Measurements from ENCODE around the gene MYEOV. TPM values are rescaled to one million over a fixed set of nuclear protein-coding genes. Genes with fewer than 3 reads are reported as not detected.

The MYEOV gene
- polyA plus RNA-seq, 1 experiment, result 1.6 TPM

- H3K4me3 ChIP-seq (ENCODE audit: low read depth, low read length), result no peak overlapping the region
- no peak for TF ChIP-seq CTCF (IDR thresholded peaks at IDR 0.05; ENCODE audit: low read depth, low read length)
- no peaks in the 10 kb centered on the region for H3K27me3 ChIP-seq (ENCODE audit: control insufficient read depth, insufficient read depth, low read length)
- H3K27ac ChIP-seq (ENCODE audit: low read depth, low read length), result no peak overlapping the region
- ChIA-PET POLR2A (no interaction called here), CTCF (no interaction called here)
- no peak for DNase-seq (ENCODE audit: low read depth, low spot score)
- peaks cover 14% of the 10 kb centered on the region; the same call in 1 of the 2 replicates for H3K9me3 ChIP-seq (ENCODE audit: control insufficient read depth, insufficient read depth, low read length)
Observed at GRCh38 chr11:69290806-69291205, 3.1 kb upstream of the MYEOV start.

GRCh38 chr11:69291459-69292110 is 2.4 kb upstream of the MYEOV start:
- TF ChIP-seq CTCF (IDR thresholded peaks at IDR 0.05; ENCODE audit: low read depth, low read length), result no peak
- ChIA-PET CTCF (interaction anchor here (2.2 kb wide), 1 partner anchor 352 kb away, joined by 19 read pairs; no protein-coding TSS in a partner anchor), POLR2A (no interaction called here)

GRCh38 chr11:69292221-69292648 is 1.7 kb upstream of the MYEOV start:
- ChIA-PET CTCF (interaction anchor here (0.7 to 2.2 kb wide), 6 partner anchors 8 to 352 kb away, joined by 3 to 19 read pairs (median 3); no protein-coding TSS in a partner anchor), POLR2A (no interaction called here)
- no peak overlapping the region for H3K27ac ChIP-seq (ENCODE audit: low read depth, low read length)
- DNase-seq (ENCODE audit: low read depth, low spot score), result no peak
- peak; percentile 80 for TF ChIP-seq CTCF (IDR thresholded peaks at IDR 0.05; ENCODE audit: low read depth, low read length)
- H3K27me3 ChIP-seq (ENCODE audit: control insufficient read depth, insufficient read depth, low read length), result no peaks in the 10 kb centered on the region
- H3K4me3 ChIP-seq (ENCODE audit: low read depth, low read length), result no peak overlapping the region
- H3K9me3 ChIP-seq (ENCODE audit: control insufficient read depth, insufficient read depth, low read length), result peaks cover 14% of the 10 kb centered on the region; the same call in 1 of the 2 replicates

More at GRCh38 chr11:69291459-69292110, 2.4 kb upstream of the MYEOV start:
- H3K27me3 ChIP-seq (ENCODE audit: control insufficient read depth, insufficient read depth, low read length), result no peaks in the 10 kb centered on the region
- no peak overlapping the region for H3K4me3 ChIP-seq (ENCODE audit: low read depth, low read length)
- peaks cover 14% of the 10 kb centered on the region; the same call in 1 of the 2 replicates for H3K9me3 ChIP-seq (ENCODE audit: control insufficient read depth, insufficient read depth, low read length)
- H3K27ac ChIP-seq (ENCODE audit: low read depth, low read length), result no peak overlapping the region
- DNase-seq (ENCODE audit: low read depth, low spot score), result no peak

GRCh38 chr11:69293087-69293486 is 868 bp upstream of the MYEOV start:
- DNase-seq (ENCODE audit: low read depth, low spot score), result no peak
- CTCF ChIA-PET, result interaction anchor here (0.7 to 2.2 kb wide), 7 partner anchors 9 to 351 kb away, joined by 3 to 19 read pairs (median 3); no protein-coding TSS in a partner anchor
- Histone ChIP-seq H3K27me3 (ENCODE audit: control insufficient read depth, insufficient read depth, low read length) (no peaks in the 10 kb centered on the region), H3K27ac (ENCODE audit: low read depth, low read length) (no peak overlapping the region), H3K4me3 (ENCODE audit: low read depth, low read length) (no peak overlapping the region), H3K9me3 (ENCODE audit: control insufficient read depth, insufficient read depth, low read length) (peaks cover 13% of the 10 kb centered on the region; the same call in 1 of the 2 replicates)
- no peak for TF ChIP-seq CTCF (IDR thresholded peaks at IDR 0.05; ENCODE audit: low read depth, low read length)
- POLR2A ChIA-PET, result no interaction called here

- CTCF ChIA-PET, result no interaction called here
- peak overlapping the region; percentile 11 for H3K27ac ChIP-seq (ENCODE audit: low read depth, low read length)
- H3K9me3 ChIP-seq (ENCODE audit: control insufficient read depth, insufficient read depth, low read length), result peaks cover 7% of the 10 kb centered on the region; the same call in 1 of the 2 replicates
- no peak for TF ChIP-seq CTCF (IDR thresholded peaks at IDR 0.05; ENCODE audit: low read depth, low read length)
- no peak for DNase-seq (ENCODE audit: low read depth, low spot score)
- H3K27me3 ChIP-seq (ENCODE audit: control insufficient read depth, insufficient read depth, low read length), result no peaks in the 10 kb centered on the region
- no peak overlapping the region for H3K4me3 ChIP-seq (ENCODE audit: low read depth, low read length)
- POLR2A ChIA-PET, result interaction anchor here (0.5 kb wide), 1 partner anchor 993 kb away, joined by 7 read pairs; no protein-coding TSS in a partner anchor
Observed at GRCh38 chr11:69294571-69295078, 670 bp downstream of the MYEOV start.
